HepG2 (cell line): ENCODE results near the gene ZNF292. TPM values are rescaled to one million over a fixed set of nuclear protein-coding genes. Genes with fewer than 3 reads are reported as not detected.

Source experiments
- ATAC-seq: fragments of 200-7000 bp; cut with Tn5 transposase; 3 replicates; pipeline ENCODE4 v1.9.1; 2020; ENCODE audit warnings: mild to moderate bottlenecking, moderate library complexity
- BruUV-seq: library from RNA; stranded (reverse); fragments of 400-500 nt; replicated peaks from 2 replicates; lab custom pipeline; 2021; lab: Mats Ljungman, UMichigan
- CTCF ChIA-PET: fragments of 300-600 bp; formaldehyde crosslinking; extraction: SDS; loops from one replicate; lab custom pipeline; 2021; ENCODE audit warnings: low total read pairs, inconsistent platforms, low intra/inter-chr PET ratio; lab: Yijun Ruan, JAX
- POLR2A ChIA-PET: fragments of 350-600 bp; sonication (Branson Sonifier 250); formaldehyde crosslinking; loops from one replicate; lab custom pipeline; 2020; ENCODE audit warnings: antibody characterized with exemption, inconsistent platforms; lab: Yijun Ruan, JAX
- DNase-seq: peaks from one replicate; pipeline ENCODE4 v3.0.0-alpha.2; 2015; ENCODE audit warnings: low spot score
- FAIRE-seq: peaks from 3 replicates; lab custom pipeline; 2011; peaks lifted over from hg19 to GRCh38; lab: Jason Lieb, UNC
- H2AFZ ChIP-seq: one replicate; pipeline ENCODE4 v1.6.1; 2011; ENCODE audit warnings: low read length, inconsistent platforms
- H3K27ac ChIP-seq: fragments of 300-600 bp; 3 replicates; pipeline ENCODE4 v1.8.0; 2011; ENCODE audit warnings: mixed run types, mild to moderate bottlenecking, mixed read lengths, low read length, inconsistent platforms; ENCODE audit not compliant: insufficient read depth; ENCODE audit errors: extremely low read length
- H3K27me3 ChIP-seq, 2 experiments: fragments of 200-600 bp in 1 of 2; 2 replicates in 1 of 2; 3 replicates in 1 of 2; pipeline versions ENCODE4 v1.6.0 to v1.8.0; 2011; ENCODE audit warnings: low read length in 2 of 2, mild to moderate bottlenecking in 2 of 2, moderate library complexity in 2 of 2, inconsistent platforms in 1 of 2; ENCODE audit not compliant: insufficient read depth in 2 of 2, control insufficient read depth in 1 of 2
- H3K36me3 ChIP-seq, 2 experiments: fragments of 200-600 bp in 1 of 2; replicated peaks in 1 of 2; 2 replicates in 1 of 2; 3 replicates in 1 of 2; pipeline versions ENCODE4 v1.5.1 to v1.8.0; 2011; ENCODE audit warnings: low read length in 2 of 2, inconsistent platforms in 1 of 2; ENCODE audit not compliant: insufficient read depth in 2 of 2, control insufficient read depth in 1 of 2
- H3K4me1 ChIP-seq: 2 replicates; pipeline ENCODE4 v1.5.1; 2012; ENCODE audit warnings: low read length, inconsistent platforms; ENCODE audit not compliant: insufficient read depth
- H3K4me2 ChIP-seq: 2 replicates; pipeline ENCODE4 v1.6.0; 2011; ENCODE audit warnings: low read depth, low read length, inconsistent platforms
- H3K4me3 ChIP-seq, 3 experiments: fragments of 200-600 bp in 1 of 3; sonication (generic), shearing (Covaris generic) in 1 of 3; replicated peaks in 1 of 3; 2 replicates each; pipeline ENCODE4 v1.5.1; 2011 to 2016; ENCODE audit warnings: low read length in 3 of 3, inconsistent platforms in 2 of 3, low read depth in 2 of 3, mild to moderate bottlenecking in 2 of 3, control low read depth in 1 of 3, mixed read lengths in 1 of 3; ENCODE audit not compliant: insufficient read depth in 1 of 3
- H3K79me2 ChIP-seq: one replicate; pipeline ENCODE4 v1.6.1; 2011; ENCODE audit warnings: low read length, inconsistent platforms; ENCODE audit not compliant: insufficient read depth
- H3K9ac ChIP-seq: 2 replicates; pipeline ENCODE4 v1.6.0; 2011; ENCODE audit warnings: mild to moderate bottlenecking, low read depth, low read length, inconsistent platforms; ENCODE audit not compliant: insufficient read depth
- H3K9me3 ChIP-seq: 2 replicates; pipeline ENCODE4 v1.5.1; 2012; ENCODE audit warnings: mild to moderate bottlenecking, low read length
- H4K20me1 ChIP-seq: 2 replicates; pipeline ENCODE4 v1.6.0; 2011; ENCODE audit warnings: inconsistent platforms, mild to moderate bottlenecking, low read length, moderate library complexity; ENCODE audit not compliant: insufficient read depth
- ASH2L ChIP-seq: fragments of 300-600, 200-600 bp; sonication (generic); IDR thresholded peaks from 2 replicates; pipeline ENCODE4 v1.7.0; 2017; ENCODE audit warnings: low read depth, mild to moderate bottlenecking, moderate library complexity, mixed read lengths, low read length; ENCODE audit not compliant: insufficient read length
- EZH2 ChIP-seq: conservative IDR thresholded peaks from 2 replicates; pipeline ENCODE4 v1.6.1; 2012; ENCODE audit warnings: mild to moderate bottlenecking, low read depth, low read length, moderate library complexity
- MYPOP ChIP-seq: sonication (generic); formaldehyde crosslinking; IDR thresholded peaks from 2 replicates; pipeline ENCODE4 v1.8.1; 2023; ENCODE audit warnings: mild to moderate bottlenecking, moderate library complexity, missing genetic modification reagents
- PBX3 ChIP-seq: sonication (generic); formaldehyde crosslinking; IDR thresholded peaks from 2 replicates; pipeline ENCODE4 v1.8.1; 2023; ENCODE audit warnings: missing genetic modification reagents, inconsistent platforms, borderline replicate concordance
- RBM39 ChIP-seq: fragments of 200-400 bp; formaldehyde crosslinking; IDR thresholded peaks from one replicate; pipeline ENCODE4 v1.6.1; 2018; ENCODE audit warnings: antibody characterized with exemption, mild to moderate bottlenecking, low read depth, low read length; ENCODE audit not compliant: poor library complexity, severe bottlenecking
- SOX6 ChIP-seq, 2 experiments: fragments of 450-650 bp in 1 of 2; sonication (generic) in 1 of 2; formaldehyde crosslinking in 1 of 2; IDR thresholded peaks; 2 replicates each; pipeline versions ENCODE4 v1.4.0 to v1.6.1; 2017 to 2020; ENCODE audit warnings: antibody characterized with exemption in 1 of 2, mild to moderate bottlenecking in 1 of 2, missing genetic modification reagents in 1 of 2
- TAF1 ChIP-seq: sonication (generic); formaldehyde crosslinking; IDR thresholded peaks from 2 replicates; pipeline ENCODE4 v1.4.0; 2020; ENCODE audit warnings: missing genetic modification reagents
- TSC22D2 ChIP-seq: sonication (generic); formaldehyde crosslinking; IDR thresholded peaks from 2 replicates; pipeline ENCODE4 v1.5.1; 2020; ENCODE audit warnings: missing genetic modification reagents, mild to moderate bottlenecking, borderline replicate concordance
- ZBTB26 ChIP-seq: IDR thresholded peaks from 2 replicates; pipeline ENCODE4 v1.6.1; 2016; ENCODE audit warnings: missing compliant biosample characterization, missing genetic modification reagents, borderline replicate concordance
- ZMYM3 ChIP-seq: sonication (generic); formaldehyde crosslinking; IDR thresholded peaks from 2 replicates; pipeline ENCODE4 v1.5.1; 2020; ENCODE audit warnings: mild to moderate bottlenecking, missing genetic modification reagents
- ZNF260 ChIP-seq: sonication (generic); formaldehyde crosslinking; IDR thresholded peaks from 2 replicates; pipeline ENCODE4 v1.4.0; 2020; ENCODE audit warnings: missing genetic modification reagents, low read depth, mild to moderate bottlenecking, borderline replicate concordance
- ZNF687 ChIP-seq: sonication (generic); formaldehyde crosslinking; IDR thresholded peaks from 2 replicates; pipeline ENCODE4 v1.5.1; 2020; ENCODE audit warnings: mild to moderate bottlenecking, missing genetic modification reagents, moderate library complexity
- ZNF775 ChIP-seq: sonication (generic); formaldehyde crosslinking; IDR thresholded peaks from 2 replicates; pipeline ENCODE4 v1.4.0; 2020; ENCODE audit warnings: missing genetic modification reagents, mild to moderate bottlenecking, moderate library complexity, borderline replicate concordance
- WGBS: methylation state at CpG from one replicate; pipeline ENCODE4 v1.1.6; 2017; ENCODE audit warnings: low lambda C conversion rate; 5-methylcytosine and 5-hydroxymethylcytosine counted together
- in situ Hi-C: cut with HindIII; loops from 2 replicates; pipeline ENCODE4 v1.10.0; 2017; ENCODE audit warnings: low pct_unique_long_range_greater_than_20kb; ENCODE audit not compliant: extremely low pct_ligation_motif_present
- intact Hi-C: fragments of 100-400 bp; cut with micrococcal nuclease; formaldehyde crosslinking; loops from one replicate; pipeline ENCODE4 v1.10.0; 2022; ENCODE audit not compliant: unreplicated experiment
- polyA plus RNA-seq, 8 experiments: library from polyadenylated mRNA; depleted of rRNA in 3 of 8; stranded (reverse) in 7 of 8; unstranded in 1 of 8; fragments of >200 nt; fragmentation: Illumina TruSeq in 4 of 8; extraction: Trizol in 4 of 8; gene quantifications; 2 replicates each; pipeline versions ENCODE4 v1.2.1 to v1.2.3, GENCODE V29; 2011 to 2016; ENCODE audit warnings: low read depth in 4 of 8, missing spikeins in 1 of 8, mixed read lengths in 1 of 8; ENCODE audit not compliant: insufficient read depth in 1 of 8
- total RNA-seq, 5 experiments: library from RNA; depleted of rRNA; stranded (reverse); fragments of >200 nt; fragmentation: Illumina TruSeq; extraction: Trizol; gene quantifications; 2 replicates each; pipeline ENCODE4 v1.2.3, GENCODE V29; 2016; ENCODE audit warnings: low read depth in 1 of 5
- TF ChIP-seq, protein P1 (sequence below): sonication (generic); formaldehyde crosslinking; IDR thresholded peaks from 2 replicates; pipeline ENCODE4 v1.8.1; 2022; ENCODE audit warnings: mild to moderate bottlenecking, missing genetic modification reagents

The ZNF292 gene
- total and polyA plus RNA-seq, 2 of the 13 experiments (the other 11 are each of a cell fraction or from before 2014, with no cell fraction given): 9.9 to 12.8 TPM

- TF ChIP-seq, protein P1, sequence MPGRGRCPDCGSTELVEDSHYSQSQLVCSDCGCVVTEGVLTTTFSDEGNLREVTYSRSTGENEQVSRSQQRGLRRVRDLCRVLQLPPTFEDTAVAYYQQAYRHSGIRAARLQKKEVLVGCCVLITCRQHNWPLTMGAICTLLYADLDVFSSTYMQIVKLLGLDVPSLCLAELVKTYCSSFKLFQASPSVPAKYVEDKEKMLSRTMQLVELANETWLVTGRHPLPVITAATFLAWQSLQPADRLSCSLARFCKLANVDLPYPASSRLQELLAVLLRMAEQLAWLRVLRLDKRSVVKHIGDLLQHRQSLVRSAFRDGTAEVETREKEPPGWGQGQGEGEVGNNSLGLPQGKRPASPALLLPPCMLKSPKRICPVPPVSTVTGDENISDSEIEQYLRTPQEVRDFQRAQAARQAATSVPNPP (CRISPR knock-in tag): no peak
- TF ChIP-seq ZNF687 (CRISPR knock-in tag) (no peak), EZH2 (no peak), SOX6 (IDR thresholded peaks at IDR 0.05) (no peak), SOX6 (CRISPR knock-in tag; IDR thresholded peaks at IDR 0.05) (no peak), ZNF260 (no peak)
- TF ChIP-seq, all 625 proteins: peak for 0
Measured at GRCh38 chr6:87308970-87309369, 153.6 kb downstream of the ZNF292 start (continued).

- H3K27ac ChIP-seq: no peak overlapping the region
- ChIA-PET CTCF (no interaction called here), POLR2A (no interaction called here)
- intact Hi-C loops (no loop called here), in situ Hi-C loops (no loop called here)
- 3% methylated on average over 1 of the region's 1 CpG for WGBS
- no peak overlapping the region for H3K4me3 ChIP-seq
- no peak overlapping the region for H2AFZ ChIP-seq
- no peak for ATAC-seq
- no peaks in the 10 kb centered on the region for H4K20me1 ChIP-seq
- no peaks in the 10 kb centered on the region for H3K36me3 ChIP-seq
- no TSS peak for BruUV-seq
- no peaks in the 10 kb centered on the region for H3K4me1 ChIP-seq
- H3K4me2 ChIP-seq: no peak overlapping the region
- DNase-seq: no peak
- no peak overlapping the region for H3K9ac ChIP-seq
- no peaks in the 10 kb centered on the region for H3K9me3 ChIP-seq
- no peaks in the 10 kb centered on the region; a peak in 1 of 5 replicates for H3K27me3 ChIP-seq
- no peak for FAIRE-seq
- H3K79me2 ChIP-seq: no peaks in the 10 kb centered on the region
- TF ChIP-seq TSC22D2 (CRISPR knock-in tag) (no peak), ZBTB26 (CRISPR knock-in tag) (no peak), PBX3 (CRISPR knock-in tag) (no peak), MYPOP (CRISPR knock-in tag) (no peak), ZNF775 (no peak), TAF1 (no peak), ZMYM3 (CRISPR knock-in tag) (no peak), RBM39 (no peak), ASH2L (no peak)
Measured at GRCh38 chr6:87312860-87313259, 157.5 kb downstream of the ZNF292 start.
